Activated T-helper 9 cell treated with anti-CD3 and anti-CD28 coated beads, Interleukin-2, amount 50 U/mL, for 16 hours (primary cell): Measurements from ENCODE around the gene TSPAN14.

Source experiments
- DNase-seq: peaks from one replicate; pipeline ENCODE4 v3.0.0-alpha.2; 2020; ENCODE audit warnings: low read depth

TSPAN14 gene

DNA sequence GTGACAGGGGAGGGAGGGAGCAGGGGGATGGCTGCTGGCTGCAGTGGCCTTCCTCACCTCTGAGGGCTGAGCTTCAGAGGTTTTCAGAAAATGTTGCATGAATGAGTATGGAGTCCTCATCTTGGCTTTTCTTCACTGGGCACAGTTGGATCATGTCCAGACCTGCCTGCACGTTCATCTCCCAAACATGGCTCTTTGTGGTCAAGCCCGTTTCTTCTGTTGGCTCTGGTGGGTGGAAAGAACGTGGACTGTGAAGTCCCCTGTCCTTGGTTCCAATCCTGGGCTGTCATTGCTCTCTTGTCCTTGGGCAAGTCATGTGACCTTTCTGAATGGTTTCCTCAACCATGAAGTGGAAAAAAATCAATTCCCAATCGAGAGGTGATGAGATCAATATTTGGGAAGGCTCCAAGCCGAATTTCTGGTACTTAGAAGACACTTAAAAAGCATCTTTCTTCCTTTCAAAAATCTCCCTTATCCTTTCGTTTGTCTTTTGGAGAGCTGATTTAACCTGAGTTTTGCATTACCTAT is 34.5 kb downstream of the TSPAN14 start:
- DNase-seq, result no peak

DNA sequence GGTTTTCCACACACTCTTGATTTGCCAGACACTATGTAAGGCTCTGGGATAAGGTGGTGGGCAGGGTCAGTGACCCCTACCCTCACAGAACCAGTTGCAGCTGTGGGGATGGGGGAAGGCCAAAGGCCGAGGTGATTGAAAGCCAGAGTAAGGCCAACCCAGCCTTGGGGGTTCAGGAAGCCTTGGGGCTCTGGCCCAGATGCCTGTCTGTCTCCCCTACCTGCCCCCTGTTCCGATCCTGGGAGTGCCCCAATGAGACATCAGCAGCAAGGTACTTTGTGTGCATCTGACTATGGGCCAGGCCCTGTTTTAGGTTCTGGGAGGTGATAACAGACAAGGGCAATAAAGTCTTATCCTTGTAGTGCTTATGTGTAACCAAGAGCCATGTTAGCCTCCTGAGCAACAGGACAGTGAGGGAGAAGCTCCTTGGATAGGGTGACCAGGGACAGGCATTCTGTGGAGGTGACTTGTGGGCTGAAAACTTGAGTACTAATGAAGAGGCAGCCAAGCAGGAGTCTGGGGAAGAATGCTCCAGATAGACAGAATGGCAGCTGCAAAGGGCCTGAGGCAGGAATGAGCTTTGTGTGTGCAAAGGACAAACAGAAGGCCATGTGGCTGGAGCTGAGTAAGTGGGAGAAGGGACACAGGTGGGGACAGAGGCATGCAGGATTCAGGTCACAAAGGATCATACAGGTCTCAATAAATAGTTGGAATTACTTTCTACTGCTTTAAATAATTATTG is 35.4 kb downstream of the TSPAN14 start:
- DNase-seq, result no peak

DNA sequence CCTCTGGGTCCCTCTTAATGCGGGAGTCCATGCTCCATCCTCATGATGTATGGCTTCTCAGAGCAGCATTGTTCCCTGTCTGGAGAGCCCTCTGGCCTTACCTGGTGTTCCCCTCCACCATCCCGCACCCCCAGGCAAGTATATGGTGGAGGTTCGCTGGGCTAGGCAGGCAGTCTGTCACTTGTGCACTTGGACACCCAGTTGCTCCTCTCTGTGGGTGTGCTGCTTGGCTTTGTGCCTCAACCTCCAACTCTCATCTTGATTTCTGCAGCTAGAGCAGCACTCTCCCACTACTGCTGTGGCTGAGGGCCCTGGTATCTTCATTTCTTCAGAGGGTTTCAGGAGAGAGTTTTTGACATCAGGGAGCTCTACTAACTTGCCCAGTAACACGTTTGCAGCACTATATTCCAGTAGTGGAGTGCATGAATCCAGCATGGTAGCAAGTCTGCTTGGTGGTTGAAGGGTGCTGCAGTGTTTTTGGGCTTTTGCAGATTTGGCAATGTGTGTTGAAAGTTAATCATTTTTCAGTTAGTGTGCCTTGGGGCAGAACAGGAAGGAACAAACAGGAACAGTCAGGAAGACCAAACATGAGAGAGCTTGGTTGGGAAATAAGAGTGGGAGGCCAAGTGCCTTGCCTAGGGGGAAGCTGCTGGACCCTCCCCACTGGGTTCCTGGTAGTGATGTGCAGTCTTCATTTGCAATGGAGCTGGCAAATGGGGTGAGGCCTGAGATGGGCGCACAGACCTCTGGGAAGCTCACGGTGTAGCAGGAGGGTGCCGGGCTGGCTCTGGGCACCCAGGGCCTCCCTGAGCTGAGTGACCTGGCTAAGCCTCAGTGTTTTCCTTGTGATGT is 37.4 kb downstream of the TSPAN14 start:
- no peak for DNase-seq

DNA sequence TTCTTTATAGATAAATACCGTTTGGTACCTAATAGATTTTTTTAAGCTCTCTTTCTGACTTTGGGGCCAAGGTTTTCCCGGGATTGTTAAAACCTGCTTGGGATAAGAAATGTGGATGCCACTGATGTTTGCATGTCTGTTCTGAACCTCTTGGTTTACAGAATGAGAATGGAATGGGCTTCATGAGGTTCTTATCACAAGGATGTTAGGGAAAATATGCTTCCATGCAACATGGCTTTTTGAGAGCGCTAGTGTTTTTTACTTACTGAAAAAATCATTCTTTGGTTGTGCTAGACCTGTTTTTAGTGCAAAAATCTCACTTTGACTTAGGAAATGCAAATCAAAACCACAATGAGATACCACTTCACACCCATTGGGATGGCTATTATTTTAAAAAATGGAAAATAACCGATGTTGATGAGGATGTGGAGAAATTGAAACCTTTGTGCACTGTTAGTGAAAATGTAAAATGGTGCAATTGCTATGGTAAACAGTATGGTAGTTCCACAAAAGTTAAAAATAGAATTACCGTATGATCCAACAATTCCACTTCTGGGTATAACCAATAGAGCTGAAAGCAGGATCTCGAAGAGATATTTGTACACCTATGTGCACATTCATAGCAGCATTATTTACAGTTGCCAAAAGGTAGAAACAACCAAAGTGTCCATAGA is 38.9 kb downstream of the TSPAN14 start:
- no peak for DNase-seq

DNA sequence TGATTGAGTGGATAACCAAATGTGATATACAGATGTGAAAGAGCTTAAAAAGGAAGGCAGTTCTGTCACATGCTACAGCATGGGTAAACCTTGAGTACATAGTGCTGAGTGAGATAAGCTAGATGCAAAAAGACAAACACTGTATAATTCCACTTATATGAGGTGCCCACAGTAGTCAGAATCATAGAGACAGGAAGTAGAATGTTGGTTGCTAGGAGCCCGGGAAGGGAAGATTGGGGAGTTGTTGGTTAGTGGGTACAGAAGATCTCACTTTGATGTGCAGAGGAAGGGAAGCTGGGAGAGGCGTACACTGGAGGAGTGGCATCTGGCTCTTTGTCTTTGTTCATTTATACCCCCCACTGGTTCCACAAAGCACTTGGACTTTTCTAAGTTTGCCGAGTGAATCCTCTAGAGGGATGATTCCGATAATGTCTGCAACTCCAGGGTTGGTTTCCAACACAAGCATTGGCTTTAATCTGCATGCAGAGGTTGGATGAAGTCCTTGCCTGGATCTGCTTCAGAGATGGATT is 39.5 kb downstream of the TSPAN14 start:
- no peak for DNase-seq

DNA sequence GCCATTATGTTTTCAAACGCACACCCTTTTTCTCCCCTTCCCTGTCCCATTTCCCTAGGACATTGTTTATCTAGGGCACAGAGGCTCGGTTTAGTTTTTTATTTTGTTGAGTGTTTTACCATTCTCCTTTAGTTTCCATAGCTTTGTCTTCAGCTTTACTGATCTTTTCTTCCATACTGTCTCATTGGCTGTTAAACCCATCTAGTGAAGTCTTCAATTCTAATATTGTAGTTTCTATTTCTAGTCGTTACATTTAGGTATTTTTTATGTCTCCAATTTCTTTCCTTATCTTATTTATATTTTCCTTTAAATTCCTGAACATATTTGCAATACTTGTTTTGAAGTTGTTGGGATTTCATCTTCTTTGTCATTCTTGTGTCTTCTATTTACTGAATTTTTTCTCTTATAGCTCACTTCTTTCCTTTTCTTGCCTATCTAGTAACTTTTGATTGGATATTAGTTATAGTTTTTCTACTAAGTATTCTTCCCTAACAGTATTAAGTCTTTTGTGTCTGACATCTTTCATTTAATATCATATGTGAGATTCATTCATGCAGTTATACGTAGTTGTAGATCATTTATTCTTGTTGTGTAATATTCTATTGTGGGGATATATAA is 42.6 kb downstream of the TSPAN14 start:
- no peak for DNase-seq

DNA sequence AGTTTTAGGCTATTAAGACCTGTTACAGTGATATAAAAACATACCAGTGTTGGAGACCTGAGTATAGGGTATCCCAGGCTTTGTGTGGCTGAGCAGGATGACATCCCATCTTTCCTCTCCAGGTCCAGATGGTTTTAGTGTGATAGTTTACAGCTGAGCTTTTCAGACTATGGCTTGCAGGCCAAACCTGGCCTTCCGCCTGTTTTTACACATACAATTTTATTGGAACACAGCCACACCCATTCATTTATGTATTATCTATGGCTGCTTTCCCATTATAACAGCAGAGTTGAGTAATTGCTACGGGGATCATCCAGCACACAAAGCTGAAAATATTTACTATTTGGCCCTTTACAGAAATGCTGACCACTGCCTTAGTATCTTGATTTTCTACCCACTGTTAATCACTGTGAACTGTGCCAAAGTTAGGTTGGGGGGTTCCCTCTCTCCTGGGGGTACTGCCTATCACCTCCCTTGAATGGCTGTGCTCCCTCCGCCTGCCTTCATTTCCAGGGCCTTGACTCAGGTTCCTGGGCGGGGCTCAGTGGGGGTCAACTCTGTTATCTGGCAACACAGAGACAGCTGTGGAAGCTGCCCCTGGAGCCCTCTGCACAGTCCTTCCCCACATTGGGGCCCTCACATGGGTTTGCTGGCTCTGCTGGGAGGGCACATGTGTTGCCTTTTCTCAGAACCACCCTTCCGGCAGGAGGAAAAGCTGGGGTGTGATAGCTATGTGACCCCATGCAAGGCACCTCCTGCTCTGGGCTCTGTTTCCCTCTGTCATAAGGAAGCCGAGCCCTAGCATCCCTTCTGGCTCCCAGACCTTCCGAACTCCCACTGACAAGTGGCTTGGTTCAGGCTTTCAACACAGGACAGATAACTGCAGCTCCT is 43.3 kb downstream of the TSPAN14 start:
- no peak for DNase-seq

DNA sequence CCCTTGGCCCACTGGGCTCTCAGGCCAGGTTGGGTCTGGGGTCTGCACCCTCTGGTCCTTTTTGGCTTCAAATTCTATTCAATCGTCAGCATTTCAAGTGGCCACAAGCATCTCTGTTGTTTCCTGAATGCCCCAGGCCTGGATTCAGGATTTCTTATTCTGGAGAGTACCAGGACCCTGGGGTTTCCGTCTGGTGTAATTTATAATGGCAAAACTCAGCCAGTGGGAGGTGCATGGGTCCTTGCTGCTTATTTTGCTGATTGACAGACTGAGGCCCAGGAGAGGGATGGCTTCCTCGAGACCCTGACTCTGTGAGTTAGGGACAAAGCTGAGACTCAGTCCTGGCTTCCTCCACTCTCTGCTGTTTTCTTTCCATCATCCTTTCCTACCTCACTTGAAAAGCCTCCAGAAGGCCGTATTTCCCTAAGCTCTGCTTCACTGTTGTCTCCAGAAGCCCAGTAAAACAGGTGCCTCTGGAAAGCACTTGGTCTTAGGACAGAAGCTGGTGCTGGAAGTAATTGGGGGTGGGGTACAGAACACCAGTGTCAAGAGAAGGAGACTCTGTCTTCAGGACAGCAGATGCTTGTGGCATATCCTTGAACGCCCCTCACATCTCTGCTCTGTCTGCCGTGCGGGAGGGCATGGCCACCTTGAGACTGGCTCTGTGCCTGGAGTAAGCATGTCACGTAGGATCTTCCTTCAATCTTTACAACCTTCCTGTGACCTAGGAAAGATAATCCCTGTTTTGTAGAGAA is 44.1 kb downstream of the TSPAN14 start:
- DNase-seq, result no peak

DNA sequence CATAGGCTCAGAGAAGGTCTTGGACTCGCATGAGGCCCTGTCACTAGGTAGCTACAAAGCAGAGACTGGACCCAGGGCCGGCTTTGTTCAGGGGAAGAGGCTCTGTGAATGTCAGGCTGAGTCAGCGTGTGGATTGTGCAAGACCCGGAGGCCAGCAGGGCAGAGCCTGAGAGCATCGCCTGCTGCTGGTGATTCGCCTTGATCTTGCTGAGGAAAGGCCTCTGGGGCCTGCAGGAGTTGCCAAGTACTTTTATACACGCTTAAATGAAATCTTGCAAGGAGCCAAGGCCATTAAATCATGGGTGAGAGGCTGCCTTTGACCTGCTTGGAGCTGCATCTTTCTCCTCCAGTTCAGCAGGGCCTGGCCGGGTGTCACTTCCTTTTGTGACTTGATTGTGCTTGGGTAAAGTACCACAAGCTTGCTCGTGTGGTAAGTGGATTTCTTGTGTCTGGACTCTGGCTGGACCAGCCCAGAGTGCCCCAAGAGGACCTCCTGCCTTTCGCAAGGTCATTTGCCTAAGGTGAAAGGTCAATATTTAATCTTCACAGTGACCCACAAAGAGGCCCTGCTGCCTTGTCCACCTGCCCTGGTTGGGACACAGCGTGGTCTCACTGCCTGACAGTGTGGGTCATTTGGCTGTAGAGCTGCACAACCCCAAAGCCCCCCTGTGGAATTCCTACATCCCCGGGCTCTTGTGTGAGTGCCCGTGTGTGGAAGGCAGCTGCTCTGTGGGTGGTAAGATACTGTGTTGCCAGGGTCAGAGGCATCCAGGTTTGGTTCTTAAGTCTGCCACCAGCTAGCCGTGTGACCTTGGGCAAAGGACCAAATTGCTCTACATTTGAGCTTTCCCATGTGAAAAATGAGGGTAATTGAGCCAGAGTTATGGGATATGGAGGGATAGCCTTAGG is 45.0 kb downstream of the TSPAN14 start:
- DNase-seq, result peak; percentile 54

DNA sequence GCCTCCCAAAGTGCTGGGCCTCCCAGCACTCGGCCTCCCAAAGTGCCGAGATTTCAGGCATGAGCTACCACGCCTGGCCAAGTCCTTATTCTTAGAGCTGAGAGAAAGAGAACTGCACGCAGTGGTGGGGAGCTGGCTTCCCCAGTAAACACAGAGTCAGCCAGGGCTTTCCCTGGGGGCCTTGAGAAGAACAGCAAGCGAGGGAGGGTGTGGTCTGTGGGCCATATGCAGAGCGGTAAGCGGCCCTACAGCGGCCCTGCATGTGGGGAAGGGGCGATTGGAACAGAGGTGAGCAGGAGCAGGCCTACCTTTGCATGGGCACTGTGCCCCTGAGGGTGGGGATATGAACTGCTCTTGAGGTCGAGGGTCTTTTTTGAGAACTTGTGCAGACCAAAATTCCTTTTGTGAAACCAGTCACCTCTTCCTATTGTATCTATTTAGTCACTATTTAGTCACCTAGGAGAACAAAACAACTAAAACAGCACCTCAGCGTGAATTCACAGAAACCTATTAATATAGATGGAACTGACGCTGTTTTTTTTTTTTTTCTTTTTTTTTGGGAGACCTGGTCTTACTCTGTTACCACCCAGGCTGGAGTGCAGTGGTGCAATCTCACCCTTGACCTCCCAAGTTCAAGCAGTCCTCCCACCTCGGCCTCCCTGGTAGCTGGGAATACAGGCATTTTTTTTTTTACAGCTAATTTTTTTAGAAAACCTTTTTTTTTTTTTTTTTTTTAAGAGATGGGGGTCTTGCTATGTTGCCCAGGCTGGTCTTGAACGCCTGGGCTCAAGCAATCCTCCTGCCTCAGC is 46.7 kb downstream of the TSPAN14 start:
- no peak for DNase-seq

DNA sequence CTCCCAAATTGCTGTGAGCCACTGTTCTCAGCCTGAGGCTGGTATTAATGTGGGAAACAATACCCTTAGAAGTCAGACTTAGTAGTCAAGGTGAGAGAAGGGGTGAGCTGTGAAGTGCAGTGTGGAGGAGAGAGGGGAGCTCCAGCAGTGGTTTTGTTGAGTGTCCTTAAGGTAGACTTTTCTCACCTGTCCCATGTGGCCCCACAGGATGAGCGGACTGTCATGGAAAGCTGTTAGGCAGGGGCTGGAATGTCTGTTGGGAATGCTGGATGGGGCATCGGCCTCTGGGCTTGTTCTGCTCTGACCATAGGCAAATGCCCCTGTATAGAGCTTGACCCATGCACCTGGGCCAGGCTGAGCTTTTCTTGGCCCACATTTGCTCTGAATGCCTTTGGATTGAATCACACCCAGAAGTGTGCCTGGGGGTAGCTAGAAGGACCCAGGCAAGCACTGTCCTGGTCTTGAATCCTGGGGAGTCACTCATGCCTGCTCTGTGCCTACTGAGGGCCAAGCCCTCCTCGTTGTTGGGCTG is 47.3 kb downstream of the TSPAN14 start:
- no peak for DNase-seq

DNA sequence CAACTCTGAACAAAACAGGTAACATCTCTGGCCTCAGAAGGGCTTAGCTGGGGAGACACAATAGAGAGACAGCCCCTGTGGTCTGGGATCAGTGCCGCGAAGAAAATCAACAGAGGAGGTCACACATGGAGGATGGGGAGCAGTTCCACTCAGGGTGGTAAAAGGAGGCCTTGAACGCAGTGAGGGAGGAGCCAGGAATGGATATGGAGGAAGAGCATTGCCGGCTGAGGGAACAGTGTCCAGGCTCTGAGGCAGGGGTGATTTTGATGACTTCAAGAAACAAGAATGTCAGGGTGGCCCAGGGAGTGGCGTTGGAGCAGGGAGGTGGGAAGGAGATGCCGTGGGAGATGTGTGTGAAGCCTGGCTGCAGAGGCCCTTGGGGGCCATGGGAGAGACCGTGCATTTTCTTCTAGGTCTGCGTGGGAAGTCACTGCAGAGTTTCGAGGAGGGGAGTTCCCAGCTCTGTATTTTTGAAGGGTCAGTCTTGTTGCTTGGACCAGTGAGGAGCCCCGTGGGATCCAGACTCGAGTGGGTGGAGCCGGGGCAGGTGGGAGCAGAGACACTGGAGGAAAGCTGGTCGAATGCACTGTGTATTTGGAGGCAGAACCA is 47.9 kb downstream of the TSPAN14 start:
- DNase-seq, result no peak

DNA sequence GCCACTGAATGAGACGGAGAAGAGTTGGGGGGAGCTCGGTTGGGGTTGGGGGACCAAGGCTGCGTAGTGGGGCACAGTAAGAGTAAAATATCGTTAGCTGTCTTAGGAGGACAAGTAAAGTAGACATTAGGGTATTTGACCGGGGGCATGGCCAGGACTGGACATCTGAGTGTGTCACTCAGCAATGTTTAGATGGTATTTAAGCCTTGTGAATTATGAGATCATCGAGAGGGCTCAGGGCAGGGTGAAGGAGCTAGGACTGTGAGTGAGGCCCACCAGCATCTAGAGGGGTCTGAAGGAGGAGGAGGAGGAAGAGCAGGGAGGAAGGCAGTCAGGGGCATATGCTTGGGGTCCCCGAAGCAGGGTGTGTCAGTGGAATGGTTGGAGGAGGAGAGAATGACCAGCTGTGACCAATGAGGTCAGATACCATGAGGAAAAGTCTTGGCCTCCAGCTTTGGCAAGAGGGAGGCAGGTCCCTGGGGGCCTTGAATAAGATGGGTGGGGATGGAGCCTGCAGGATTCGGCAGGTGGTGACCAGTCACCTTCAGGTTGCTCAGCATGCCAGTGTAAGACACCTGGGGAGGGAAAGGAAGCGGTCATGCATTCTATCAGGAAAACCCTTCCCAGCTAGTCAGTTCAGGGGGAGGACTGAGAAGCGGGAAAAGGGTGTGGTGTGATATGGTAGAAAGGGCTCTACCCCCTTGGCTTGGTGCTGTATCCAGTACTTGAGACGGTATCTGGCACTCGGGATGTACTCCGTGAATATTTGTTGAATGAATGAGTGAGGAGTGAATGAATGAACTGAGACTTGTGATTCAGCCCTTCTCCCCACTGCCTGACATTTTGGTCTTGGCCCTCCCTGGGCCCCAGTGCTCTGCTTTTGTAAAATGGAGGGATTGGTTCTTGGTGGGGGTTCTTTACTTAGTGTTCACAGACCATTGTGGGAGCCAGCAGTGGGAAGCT is 48.8 kb downstream of the TSPAN14 start:
- DNase-seq, result no peak

DNA sequence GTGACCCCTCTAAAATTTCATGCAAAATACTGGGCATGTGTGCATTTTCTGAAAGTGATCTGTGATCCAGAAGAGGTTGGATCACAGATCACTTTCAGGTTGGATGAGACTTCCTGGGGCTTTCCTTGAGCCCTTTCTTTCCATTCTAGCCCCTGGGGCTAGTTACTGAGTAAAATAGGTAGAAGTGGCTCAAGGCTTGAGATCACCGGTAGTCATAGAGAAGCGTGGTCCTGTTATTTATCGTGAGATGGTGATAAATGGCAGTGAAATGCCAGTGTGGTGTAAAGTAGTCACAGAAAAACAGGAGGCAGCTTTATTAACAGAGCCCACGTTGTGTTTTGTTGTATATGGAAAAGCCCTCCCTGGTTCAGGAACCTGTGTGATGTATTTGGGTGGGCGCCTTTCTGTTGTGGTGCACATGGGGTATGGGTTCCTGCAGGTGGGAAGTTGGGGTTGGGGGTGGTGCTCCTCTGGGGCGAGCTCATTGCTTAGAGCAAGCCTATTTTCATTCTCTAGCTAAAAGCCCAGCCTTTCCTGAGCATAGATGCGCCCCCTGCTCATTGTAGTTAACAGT is 49.6 kb downstream of the TSPAN14 start:
- no peak for DNase-seq

DNA sequence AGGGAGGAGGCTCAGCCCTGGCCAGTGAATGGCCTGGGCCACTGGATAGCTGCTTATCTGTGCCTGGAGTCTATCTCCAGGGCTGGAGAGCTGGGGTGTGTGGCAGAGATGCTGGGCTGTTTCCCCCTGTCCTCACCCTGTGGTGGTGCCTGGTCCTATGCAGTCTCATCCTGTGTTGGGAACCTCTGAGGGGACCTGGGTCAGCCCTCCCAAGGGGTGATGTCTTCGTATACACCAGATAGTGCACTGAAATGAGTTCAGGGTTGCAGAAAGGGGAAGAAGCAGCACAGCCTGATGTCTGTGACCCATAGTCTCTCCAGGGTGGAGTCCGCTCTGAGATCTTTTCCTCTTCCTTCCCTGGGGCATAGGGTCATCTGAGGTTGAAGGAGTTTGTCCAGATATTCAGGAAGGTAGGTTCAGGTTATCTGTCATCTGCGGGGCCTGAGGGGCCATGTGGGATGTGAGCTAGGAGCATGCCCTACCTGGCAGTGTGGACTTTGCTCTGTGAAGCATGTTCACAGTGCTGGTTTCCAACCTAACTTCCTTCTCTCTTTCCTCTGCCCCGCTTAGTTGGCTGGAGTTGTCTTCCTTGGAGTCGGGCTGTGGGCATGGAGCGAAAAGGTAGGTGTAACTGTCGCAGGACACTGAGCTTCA is 50.2 kb downstream of the TSPAN14 start:
- no peak for DNase-seq
